Hypothalamus (tissue), 51 donors: Measurements from ENCODE around the gene RSPO4.

Experiments
- DNase-seq, 51 donors: peaks; one replicate each; lab custom pipeline; 2025; lab: John Stamatoyannopoulos, UW

RSPO4 gene

DNA sequence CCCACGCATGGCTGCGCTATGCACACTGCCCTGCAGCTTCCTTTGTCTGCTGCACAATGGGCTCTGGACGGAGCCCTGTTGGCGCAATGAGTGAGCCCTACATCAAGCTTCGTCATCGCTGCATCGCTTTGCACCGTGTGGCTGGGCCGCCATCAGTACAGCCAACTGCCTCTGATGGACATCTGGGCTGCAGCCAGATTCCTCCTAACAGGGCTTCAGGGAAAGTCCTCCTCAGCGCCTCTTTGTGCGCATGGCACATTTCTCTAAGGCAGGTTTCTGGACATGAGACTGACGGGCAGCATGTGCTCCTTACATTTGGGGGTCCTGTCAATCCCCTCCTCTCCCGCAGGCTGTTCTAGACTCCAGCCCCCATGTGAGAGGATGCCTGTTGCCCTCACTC lies 56.3 kb downstream of the RSPO4 start:
- DNase-seq = no peak

DNA sequence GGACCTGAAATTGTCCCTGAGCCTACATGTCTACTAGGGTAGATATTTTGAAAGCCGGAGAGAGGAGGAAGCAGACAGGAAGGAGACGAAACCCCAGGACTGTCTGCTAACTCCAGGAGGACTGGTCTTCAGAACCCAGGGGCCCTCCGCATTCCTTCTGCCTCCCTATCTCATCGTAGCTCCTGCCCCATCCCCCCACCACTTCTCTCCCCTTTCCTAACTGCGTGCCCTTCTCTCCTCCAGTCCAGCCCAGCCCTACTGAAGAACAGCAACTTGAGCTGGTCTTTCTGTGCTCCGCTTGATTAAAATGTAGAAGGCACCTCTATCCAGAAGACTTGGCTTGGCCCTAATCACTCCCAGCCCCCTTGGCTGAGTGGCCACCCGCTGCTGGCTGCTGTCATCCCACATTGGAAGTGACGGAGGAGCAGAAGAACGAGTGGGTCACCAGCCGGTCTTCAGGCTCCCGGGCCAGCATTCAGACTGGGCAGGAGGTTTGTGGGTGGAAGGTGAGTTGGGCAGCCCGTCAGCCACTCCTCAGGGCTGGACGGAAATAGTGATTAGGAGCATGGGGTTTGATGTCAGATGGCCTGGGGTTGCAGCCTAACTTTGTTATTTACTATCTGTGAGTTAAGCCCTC lies 57.2 kb downstream of the RSPO4 start:
- no peak for DNase-seq

- DNase-seq = no peak
These were observed 58.0 kb downstream of the RSPO4 start for GRCh38 chr20:944148-944547.

GRCh38 chr20:942611-943010 lies 59.5 kb downstream of the RSPO4 start:
- DNase-seq = no peak

GRCh38 chr20:940926-941325 lies 61.2 kb downstream of the RSPO4 start:
- no peak for DNase-seq

DNA sequence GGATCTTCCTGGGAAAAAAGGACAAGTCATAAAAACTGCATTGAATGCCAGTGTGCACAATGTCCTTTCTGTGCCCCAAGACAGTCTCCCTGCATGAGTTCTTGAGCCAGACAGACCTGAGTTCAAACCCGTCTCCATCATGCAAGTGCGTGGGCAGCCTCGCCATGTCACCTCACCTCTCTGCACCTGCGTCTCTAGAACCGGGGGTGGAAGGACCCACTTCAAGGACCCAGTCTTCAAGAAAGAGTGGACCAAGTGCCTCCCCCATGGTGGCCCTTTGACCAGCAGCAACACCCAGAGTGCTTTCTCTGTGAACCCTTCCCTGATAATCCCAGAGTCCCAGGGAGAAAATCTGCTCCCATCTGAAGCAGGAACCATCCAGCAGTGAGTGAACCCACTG lies 62.5 kb downstream of the RSPO4 start:
- no peak for DNase-seq

DNA sequence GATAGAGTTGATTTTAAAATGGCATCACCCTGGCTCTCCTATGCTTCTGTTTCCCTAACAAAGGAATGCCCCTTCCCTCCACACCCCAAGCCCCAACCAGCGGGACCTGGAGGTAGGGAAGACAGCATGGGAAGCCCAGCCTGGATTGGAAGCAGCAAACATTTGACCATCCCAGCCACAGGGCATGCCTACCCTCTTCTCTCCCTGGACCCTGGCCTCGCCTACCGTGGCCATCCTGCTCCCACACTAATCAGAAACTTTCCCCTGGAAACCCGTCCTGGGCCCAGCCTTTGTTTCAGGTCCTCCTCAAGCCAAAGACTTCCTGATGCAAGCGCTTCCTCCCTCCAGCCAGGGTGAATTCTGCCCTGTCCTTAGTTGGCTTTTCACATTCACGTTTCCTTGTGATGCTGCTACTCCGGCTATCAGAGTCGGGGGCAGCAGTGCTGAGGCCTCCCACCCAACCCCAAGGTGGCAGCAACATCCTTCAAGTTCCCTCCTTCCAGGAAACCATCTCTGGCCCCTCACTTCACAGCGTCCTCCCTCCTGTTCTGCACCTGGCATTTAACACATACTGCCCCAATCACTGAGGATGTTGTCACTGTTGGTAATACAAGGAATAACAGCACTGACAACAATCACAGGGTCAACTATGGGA lies 67.8 kb downstream of the RSPO4 start:
- DNase-seq = no peak

- no peak for DNase-seq
These were observed 69.1 kb downstream of the RSPO4 start for GRCh38 chr20:933029-933428.

GRCh38 chr20:931401-931800 lies 70.7 kb downstream of the RSPO4 start:
- no peak for DNase-seq

DNA sequence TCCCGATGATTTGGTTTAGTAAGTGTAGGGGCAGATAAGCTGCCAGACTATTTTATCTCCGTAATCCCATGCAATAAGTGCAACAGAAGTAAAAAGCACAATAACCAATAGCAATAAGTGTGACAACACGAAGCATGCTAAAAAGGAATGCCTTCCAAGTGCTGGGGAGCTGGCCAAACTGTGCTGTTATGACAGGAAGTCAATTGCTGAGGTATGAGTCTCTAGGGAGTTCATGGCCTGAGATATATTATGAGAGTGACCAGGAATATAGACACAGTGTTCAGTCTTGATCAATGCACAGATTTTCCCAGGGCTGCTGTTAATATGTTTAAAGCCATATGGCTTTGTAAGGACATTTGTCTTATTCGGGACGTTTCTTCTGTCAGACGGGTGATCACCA lies 75.4 kb downstream of the RSPO4 start:
- no peak for DNase-seq

DNA sequence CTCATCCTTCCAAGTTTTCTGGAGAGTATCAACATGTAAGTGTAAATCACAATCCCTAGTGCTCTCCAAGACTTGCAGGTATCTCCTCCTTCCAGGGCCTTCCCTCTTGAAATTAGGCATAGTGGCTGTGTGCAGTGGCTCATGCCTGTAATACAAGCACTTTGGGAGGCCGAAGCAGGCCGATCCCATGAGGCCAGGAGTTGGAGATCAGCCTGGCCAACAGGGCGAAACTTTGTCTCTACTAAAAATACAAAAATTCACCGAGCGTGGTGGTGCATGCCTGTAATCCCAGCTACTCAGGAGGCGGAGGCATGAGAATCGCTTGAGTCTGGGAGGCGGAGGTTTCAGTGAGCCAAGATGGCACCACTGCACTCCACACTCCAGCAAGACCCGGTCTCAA lies 76.6 kb downstream of the RSPO4 start:
- DNase-seq = no peak

- DNase-seq = no peak
These were observed 77.5 kb downstream of the RSPO4 start for GRCh38 chr20:924639-925038.

GRCh38 chr20:922781-923180 lies 79.3 kb downstream of the RSPO4 start:
- DNase-seq = peak in 2 of 51 donors; percentile 4 to 17

- no peak for DNase-seq
These were observed 81.0 kb downstream of the RSPO4 start for GRCh38 chr20:921068-921467.

DNA sequence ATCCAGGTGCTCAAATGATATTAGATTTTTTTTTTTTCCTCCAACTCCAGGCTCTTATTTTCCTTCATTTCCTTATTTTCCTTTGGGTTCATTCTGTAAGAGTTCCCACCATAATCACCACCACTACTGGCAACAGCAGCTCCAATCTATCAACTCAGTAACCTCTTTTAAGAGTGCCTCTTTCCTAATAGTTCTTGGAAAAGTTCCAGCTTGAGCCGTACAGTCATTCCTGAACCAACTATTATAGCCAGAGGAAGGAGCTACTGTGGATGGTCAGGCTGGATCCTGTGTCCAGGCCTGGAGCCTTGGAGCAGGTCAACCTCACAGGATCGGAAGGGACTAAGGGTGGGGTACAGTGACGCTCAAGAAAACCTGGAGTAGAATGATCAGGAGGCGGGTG lies 81.8 kb downstream of the RSPO4 start:
- DNase-seq = no peak

DNA sequence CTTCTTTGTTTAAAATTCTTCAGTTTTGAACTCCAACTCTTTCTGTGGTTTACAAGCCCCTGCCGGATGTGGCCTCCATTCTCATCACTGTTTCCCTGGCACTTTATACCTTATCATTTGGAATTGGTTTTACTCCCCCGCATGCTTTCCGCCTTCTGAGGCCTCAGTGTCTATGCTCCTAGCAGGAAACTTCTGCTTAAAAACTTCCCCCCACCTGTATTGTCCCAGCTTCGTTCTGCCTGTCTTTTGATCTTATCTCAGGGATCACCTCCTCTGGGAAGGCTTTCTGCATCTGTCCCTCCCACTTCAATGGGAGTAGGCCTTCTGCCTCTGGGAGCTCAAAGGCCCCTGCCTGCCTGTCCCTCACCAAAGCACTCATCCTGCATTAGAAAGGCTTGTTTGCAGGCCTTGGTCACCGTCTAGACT lies 82.6 kb downstream of the RSPO4 start:
- no peak for DNase-seq

DNA sequence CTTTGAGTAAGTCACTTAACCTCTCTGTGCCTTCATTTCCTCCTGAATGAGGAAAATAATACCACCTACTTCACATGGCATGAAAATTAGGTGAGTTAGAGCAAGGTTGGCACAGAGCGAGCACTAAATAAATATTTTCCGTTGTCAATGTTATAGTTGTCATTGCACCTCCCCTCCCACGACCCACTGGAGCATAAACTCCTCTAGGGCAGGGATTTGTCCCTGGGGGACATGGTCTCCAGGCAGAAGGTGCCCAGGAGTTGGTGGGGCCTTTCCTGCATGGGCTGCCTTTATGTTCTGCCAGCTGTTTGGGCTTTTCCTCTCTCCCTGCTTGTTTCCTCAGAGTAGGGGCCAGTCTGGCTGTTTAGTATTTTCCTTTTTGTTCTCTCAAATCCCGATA lies 84.7 kb downstream of the RSPO4 start:
- DNase-seq = no peak

DNA sequence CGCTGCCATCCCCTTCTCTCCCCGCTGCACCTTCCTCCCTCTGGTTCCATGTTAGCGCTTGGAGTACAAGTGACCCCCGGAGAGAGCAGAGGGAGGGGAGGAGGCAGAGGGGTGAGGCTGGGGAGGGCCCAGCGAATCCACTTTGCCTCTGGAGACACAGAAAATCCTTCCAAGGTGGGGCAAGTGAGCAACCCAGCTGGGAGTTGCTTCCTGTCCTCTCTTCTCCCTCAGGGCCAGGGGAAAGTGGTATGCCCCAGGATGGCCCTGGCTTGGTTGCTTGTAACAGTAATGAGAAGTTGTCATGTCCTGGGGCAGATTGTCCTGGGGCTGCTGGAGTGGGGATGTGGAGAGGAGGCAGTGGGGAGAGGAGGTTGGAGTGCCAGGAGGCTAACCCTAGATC lies 85.3 kb downstream of the RSPO4 start:
- no peak for DNase-seq

- peak in 1 of 51 donors; percentile 9 for DNase-seq
These were observed 85.8 kb downstream of the RSPO4 start, which contains the start of gene ANGPT4 for GRCh38 chr20:916125-916799. TSS of gene ANGPT4 (minus strand) at chr20:916334. CDS start at chr20:916214, 120 bp downstream.

DNA sequence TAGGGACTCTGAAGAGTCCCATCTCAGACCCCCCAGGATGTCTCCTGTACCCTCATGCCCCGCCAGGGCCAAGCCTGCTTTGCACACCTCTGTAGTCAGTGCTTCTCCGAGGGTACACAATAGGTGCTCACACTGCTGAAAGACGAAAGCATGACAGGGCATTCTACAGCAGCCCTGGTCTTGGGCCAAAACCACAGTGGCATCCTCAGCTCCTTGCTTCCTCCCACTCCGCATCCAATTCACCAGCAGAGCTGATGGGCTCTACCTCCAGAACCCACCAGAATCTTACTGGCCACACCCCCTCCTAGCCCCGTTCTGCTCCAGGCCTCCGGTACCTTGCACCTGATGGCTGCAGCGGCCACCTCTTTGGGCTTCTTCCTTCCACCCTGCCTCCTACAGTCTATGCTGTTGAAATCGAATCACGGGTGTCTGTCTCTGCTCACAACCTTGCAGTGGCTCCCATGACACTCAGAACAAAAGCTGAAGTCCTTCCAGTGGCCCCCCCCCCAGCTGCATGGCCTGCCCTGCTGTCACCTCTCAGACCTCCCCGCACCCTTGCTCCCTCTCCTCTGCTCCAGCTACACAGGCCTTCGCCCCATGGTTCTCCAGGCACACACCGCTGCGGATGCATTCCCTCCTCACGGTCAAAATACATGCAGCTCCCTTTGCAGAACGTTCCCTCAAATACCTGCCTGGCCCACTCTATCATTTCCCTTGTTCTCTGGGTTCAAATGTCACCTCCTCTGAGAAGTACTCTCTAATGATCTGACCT lies 87.2 kb downstream of the RSPO4 start:
- no peak for DNase-seq

- DNase-seq = no peak
These were observed 88.7 kb downstream of the RSPO4 start for GRCh38 chr20:913306-913849.
